ENCODE measurements around the gene POFUT1. TPM values are rescaled to one million over a fixed set of nuclear protein-coding genes. Genes with fewer than 3 reads are reported as not detected.
A peak's percentile ranks its signal among the peaks of the same experiment; 100 is the strongest.
"Not testable (repeated sequence)": the region's sequence is repeated elsewhere in the genome, so short reads cannot be mapped to it uniquely, and the experiment has no call there.

The POFUT1 gene
- total RNA-seq, 1 experiment from 2014 or later: 51.3 TPM

DNA sequence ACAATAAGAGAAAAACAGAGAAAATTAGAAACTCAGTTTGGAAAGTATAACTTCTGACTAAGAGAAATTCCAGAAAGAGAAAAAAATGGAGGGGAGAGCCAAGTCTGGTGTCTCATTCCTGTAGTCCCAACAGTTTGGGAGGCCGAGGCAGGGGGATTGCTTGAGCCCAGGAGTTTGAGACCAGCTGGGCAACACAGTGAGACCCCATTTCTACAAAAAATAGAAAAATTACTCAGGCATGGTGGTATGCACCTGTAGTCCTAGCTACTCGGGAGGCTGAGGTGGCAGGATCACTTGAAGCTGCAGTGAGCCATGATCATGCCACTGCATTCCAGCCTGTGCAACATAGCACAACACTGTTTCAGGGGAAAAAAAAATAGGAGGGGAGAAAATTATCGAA is 66.7 kb downstream of the POFUT1 start:
- POLR2A ChIA-PET (ENCODE audit: unreplicated experiment): no interaction called here
- Histone ChIP-seq H3K27ac (no peak overlapping the region), H3K27me3 (ENCODE audit: insufficient read depth, low read depth) (no peaks in the 10 kb centered on the region), H3K9me2 (ENCODE audit: insufficient read depth) (no peaks in the 10 kb centered on the region), H3K36me3 (ENCODE audit: low read depth) (no peaks in the 10 kb centered on the region), H3F3A (ENCODE audit: insufficient read depth, low read depth) (peaks cover 8% of the 10 kb centered on the region; the same call in 1 of the 2 replicates), H3K4me3 (no peak overlapping the region), H3K9me3 (ENCODE audit: insufficient read depth, low read depth) (no peaks in the 10 kb centered on the region), H3K4me2 (no peak overlapping the region), H2AFZ (no peak overlapping the region), H3K79me2 (ENCODE audit: low read depth) (peaks cover 17% of the 10 kb centered on the region), H3K4me1 (replicated peaks; ENCODE audit: insufficient read depth) (peaks cover 7% of the 10 kb centered on the region; the same call in 1 of the 2 replicates), H4K20me1 (ENCODE audit: insufficient read depth) (no peaks in the 10 kb centered on the region)
- TF ChIP-seq, protein P1, sequence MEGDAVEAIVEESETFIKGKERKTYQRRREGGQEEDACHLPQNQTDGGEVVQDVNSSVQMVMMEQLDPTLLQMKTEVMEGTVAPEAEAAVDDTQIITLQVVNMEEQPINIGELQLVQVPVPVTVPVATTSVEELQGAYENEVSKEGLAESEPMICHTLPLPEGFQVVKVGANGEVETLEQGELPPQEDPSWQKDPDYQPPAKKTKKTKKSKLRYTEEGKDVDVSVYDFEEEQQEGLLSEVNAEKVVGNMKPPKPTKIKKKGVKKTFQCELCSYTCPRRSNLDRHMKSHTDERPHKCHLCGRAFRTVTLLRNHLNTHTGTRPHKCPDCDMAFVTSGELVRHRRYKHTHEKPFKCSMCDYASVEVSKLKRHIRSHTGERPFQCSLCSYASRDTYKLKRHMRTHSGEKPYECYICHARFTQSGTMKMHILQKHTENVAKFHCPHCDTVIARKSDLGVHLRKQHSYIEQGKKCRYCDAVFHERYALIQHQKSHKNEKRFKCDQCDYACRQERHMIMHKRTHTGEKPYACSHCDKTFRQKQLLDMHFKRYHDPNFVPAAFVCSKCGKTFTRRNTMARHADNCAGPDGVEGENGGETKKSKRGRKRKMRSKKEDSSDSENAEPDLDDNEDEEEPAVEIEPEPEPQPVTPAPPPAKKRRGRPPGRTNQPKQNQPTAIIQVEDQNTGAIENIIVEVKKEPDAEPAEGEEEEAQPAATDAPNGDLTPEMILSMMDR (conservative IDR thresholded peaks at IDR 0.05): no peak
- no peak for TF ChIP-seq EZH2 (IDR thresholded peaks at IDR 0.05; ENCODE audit: low read depth)
- intact Hi-C loops (cut with micrococcal nuclease; ENCODE audit: unreplicated experiment): no loop called here
- no peak for DNase-seq
- no TSS peak for BruUV-seq (replicated peaks)
- CTCF ChIA-PET: no interaction called here

DNA sequence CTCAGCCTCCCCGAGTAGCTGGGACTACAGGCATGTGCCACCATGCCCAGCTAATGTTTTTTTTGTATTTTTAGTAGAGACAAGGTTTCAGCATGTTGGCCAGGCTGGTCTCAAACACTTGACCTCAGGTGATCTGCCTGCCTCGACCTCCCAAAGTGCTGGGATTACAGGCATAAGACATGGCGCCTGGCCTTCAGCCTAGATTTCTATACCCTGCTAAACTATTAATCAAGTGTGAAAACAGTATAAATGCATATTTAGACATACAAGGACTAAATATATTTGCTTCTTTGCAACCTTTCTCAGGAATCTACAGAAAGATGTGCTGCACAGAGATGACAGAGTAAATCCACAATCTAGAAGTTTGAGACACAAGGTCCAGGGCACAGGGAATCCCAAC is 67.5 kb downstream of the POFUT1 start:
- H3K9me2 ChIP-seq (ENCODE audit: insufficient read depth); BruUV-seq (replicated peaks); H3K36me3 ChIP-seq (ENCODE audit: low read depth); DNase-seq; H3K4me3 ChIP-seq; POLR2A ChIA-PET (ENCODE audit: unreplicated experiment); H3K4me2 ChIP-seq; H3K27ac ChIP-seq; H3K9me3 ChIP-seq (ENCODE audit: insufficient read depth, low read depth); H2AFZ ChIP-seq; H3F3A ChIP-seq (ENCODE audit: insufficient read depth, low read depth); H4K20me1 ChIP-seq (ENCODE audit: insufficient read depth); CTCF ChIA-PET; H3K27me3 ChIP-seq (ENCODE audit: insufficient read depth, low read depth); H3K4me1 ChIP-seq (replicated peaks; ENCODE audit: insufficient read depth): not testable (repeated sequence)
- peaks cover 24% of the 10 kb centered on the region for H3K79me2 ChIP-seq (ENCODE audit: low read depth)
- intact Hi-C loops (cut with micrococcal nuclease; ENCODE audit: unreplicated experiment): loop anchor here (5.0 kb wide), 3 partner anchors 57 to 82 kb away; partner anchors contain the start of genes ASXL1, PLAGL2 and POFUT1

DNA sequence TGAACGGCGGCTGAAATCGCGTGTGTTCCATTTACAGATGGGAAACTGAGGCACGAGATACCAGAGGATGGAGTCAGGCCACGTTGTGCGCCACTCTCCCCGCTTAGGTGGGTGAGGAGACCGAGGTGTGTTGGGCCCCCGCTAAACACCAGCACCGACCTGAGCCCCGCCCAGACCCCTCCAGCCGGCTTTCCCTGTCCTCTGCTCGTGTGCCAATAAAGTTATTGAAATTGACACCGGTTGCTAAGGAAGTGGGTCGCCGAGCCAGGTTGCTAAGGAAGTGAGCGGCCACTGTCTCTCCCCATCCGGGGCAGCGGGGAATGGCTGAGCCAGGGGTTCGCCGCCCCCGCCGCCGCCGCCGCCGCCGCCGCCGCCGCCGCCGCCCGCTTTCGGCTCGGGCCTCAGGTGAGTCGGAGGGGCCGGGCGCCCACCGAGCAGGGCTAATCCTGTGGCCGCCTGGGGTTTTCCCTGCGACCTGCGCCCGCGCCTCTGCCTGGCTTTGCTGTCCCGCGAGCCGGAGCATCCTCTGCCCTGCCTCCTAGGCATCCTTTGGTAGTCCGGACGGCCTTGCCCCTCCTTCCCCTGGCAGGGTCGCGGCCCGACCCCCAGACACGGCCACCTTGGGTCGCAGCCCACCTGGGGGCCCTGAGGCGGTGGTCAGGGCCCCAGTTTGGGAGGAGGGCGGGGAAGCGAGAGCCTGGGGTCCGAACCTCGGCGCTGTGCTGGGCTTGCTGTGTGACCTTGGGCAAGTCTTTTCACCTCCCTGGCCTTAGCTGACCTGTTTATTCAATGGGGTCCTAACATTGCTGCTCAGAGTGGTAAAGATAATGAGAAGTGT is 69.9 kb downstream of the POFUT1 start, which contains the start of gene KIF3B:
Gene KIF3B (plus strand): TSS at position 291 of the 838 bp plus-strand sequence. CDS start 32,127 bp downstream, outside the sequence.
- ChIA-PET CTCF (no interaction called here), POLR2A (ENCODE audit: unreplicated experiment) (no interaction called here)
- no TSS peak for BruUV-seq (replicated peaks)
- Histone ChIP-seq H3K4me1 (replicated peaks; ENCODE audit: insufficient read depth) (peaks cover 7% of the 10 kb centered on the region; the same call in 1 of the 2 replicates), H3K79me2 (ENCODE audit: low read depth) (peaks cover 24% of the 10 kb centered on the region), H3K36me3 (ENCODE audit: low read depth) (no peaks in the 10 kb centered on the region), H2AFZ (peak within 1 kb of the TSS; percentile 99), H3K9me2 (ENCODE audit: insufficient read depth) (no peaks in the 10 kb centered on the region), H3K27me3 (ENCODE audit: insufficient read depth, low read depth) (no peaks in the 10 kb centered on the region), H4K20me1 (ENCODE audit: insufficient read depth) (no peaks in the 10 kb centered on the region), H3K9me3 (ENCODE audit: insufficient read depth, low read depth) (no peaks in the 10 kb centered on the region), H3K27ac (no peak within 1 kb of the TSS), H3F3A (ENCODE audit: insufficient read depth, low read depth) (peaks cover 8% of the 10 kb centered on the region; the same call in 1 of the 2 replicates), H3K4me2 (peak within 1 kb of the TSS; percentile 87), H3K4me3 (peak within 1 kb of the TSS; percentile 98)
- DNase-seq: peak; percentile 72 to 90
- no peak for TF ChIP-seq EZH2 (IDR thresholded peaks at IDR 0.05; ENCODE audit: low read depth)
- TF ChIP-seq, protein P1 (conservative IDR thresholded peaks at IDR 0.05): no peak
- intact Hi-C loops (cut with micrococcal nuclease; ENCODE audit: unreplicated experiment): loop anchor here (5.0 kb wide), 3 partner anchors 55 to 80 kb away; partner anchors contain the start of genes ASXL1, PLAGL2 and POFUT1

Measured in PC-9 (cell line).